ENCODE results near the gene RBM20.

DNA sequence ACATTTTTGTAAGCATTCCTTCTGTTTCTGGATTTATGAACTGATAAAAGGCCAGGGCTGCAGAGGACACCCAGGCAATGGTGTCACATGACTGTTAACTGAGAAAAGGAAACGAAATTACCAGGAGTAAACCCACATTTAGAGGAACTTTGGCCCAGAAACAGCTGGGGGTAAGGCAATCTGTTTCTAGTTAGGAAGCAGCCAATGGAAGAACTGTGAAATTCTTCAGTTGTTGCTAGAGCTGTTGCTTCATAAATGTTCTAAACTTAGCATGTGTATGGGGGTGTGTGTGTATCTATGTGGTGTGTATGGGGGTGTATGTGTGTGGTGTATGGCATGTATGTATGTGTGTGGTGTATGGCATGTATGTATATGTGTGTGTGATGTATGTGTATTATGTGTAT, 215.8 kb downstream of the RBM20 start:
- TF ChIP-seq, protein P1, sequence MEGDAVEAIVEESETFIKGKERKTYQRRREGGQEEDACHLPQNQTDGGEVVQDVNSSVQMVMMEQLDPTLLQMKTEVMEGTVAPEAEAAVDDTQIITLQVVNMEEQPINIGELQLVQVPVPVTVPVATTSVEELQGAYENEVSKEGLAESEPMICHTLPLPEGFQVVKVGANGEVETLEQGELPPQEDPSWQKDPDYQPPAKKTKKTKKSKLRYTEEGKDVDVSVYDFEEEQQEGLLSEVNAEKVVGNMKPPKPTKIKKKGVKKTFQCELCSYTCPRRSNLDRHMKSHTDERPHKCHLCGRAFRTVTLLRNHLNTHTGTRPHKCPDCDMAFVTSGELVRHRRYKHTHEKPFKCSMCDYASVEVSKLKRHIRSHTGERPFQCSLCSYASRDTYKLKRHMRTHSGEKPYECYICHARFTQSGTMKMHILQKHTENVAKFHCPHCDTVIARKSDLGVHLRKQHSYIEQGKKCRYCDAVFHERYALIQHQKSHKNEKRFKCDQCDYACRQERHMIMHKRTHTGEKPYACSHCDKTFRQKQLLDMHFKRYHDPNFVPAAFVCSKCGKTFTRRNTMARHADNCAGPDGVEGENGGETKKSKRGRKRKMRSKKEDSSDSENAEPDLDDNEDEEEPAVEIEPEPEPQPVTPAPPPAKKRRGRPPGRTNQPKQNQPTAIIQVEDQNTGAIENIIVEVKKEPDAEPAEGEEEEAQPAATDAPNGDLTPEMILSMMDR (IDR thresholded peaks at IDR 0.05): no peak
- no peak for TF ChIP-seq EZH2 (IDR thresholded peaks at IDR 0.05)

Data from neural progenitor cell (in vitro differentiated cells).